Ramos (cell line): Measurements from ENCODE around the gene POLR3H.

Experiments used
- in situ Hi-C: fragments of 300-500 bp; cut with MboI; formaldehyde crosslinking; loops from one replicate; pipeline ENCODE4 v1.14.3; 2022; ENCODE audit warnings: low sequenced_read_pairs; ENCODE audit not compliant: unreplicated experiment

POLR3H gene

DNA sequence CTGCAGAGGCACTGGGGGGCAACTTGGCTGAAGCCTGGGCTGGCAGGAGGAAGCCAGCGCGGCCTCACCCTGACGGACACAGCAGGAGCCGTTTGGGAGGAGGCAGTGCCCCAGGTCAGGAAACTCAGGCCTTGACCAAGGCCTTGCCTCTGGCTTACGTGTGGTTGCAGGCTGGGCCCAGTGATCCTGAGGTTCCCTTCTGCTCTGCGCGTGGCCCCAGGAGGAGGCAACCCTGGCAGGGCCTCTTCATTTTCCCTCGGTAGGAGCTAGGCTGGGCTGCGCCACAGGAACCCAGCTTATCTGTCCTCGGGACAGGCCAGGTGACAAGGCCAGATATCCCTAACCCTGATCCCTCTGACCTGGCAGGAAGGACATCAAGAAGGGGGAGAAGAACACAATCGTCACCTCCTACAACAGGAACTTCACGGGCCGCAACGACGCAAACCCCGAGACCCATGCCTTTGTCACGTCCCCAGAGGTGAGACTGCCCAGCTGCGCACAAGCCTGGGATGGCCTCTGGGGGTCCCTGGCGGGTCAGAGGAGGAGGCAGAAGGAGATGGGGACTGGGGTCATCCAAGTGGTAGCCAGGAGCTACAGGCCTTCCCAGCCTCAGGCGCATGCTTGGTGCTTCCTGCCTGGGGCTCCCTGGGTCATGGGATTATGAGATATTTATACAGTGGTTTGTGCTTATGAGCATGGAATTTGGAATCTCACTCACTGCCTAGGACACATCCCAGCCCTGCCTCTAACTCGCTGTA is 20.6 kb downstream of the POLR3H start:
- in situ Hi-C loops = no loop called here

GRCh38 chr22:41522813-41523212 is 21.5 kb downstream of the POLR3H start:
- in situ Hi-C loops = no loop called here

DNA sequence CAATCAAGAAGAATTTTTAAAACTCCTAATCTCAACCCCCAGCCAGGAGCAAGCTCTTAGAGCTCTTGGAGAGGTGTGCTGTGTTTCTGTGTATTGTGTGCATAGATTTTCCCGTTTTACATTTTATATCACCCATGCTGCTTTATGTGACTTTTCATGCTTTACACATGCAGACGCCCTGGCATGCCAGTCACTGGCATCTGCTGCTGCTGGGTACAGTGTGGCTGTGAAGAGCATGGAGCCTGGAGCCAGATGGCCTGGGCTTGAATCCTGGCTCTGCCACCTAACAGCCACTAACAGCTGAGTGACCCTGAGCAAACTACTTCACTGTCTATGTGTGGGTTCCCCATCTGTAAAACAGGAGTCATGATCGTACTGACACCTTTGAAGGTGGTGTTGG is 23.1 kb downstream of the POLR3H start:
- in situ Hi-C loops = no loop called here

DNA sequence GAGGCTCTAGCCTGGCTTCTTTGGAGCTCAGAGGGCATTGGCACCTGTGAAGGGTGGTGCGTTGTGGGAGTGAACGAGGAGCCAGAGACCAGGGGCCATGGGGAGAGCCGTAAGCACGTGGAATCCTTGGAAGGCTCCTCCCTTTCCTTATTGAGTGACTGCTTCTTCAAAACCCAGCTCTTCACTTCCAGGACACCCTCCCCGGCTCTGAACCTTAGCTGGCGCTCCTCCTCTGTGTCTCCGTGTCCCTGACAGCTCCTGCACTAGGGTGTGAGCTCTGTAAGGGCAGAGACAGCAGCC is 26.3 kb downstream of the POLR3H start:
- in situ Hi-C loops = loop anchor here (5.0 kb wide), 1 partner anchor 116 kb away; no protein-coding TSS in a partner anchor

GRCh38 chr22:41517172-41518047 is 26.9 kb downstream of the POLR3H start:
- in situ Hi-C loops = loop anchor here (5.0 kb wide), 1 partner anchor 115 kb away; no protein-coding TSS in a partner anchor

DNA sequence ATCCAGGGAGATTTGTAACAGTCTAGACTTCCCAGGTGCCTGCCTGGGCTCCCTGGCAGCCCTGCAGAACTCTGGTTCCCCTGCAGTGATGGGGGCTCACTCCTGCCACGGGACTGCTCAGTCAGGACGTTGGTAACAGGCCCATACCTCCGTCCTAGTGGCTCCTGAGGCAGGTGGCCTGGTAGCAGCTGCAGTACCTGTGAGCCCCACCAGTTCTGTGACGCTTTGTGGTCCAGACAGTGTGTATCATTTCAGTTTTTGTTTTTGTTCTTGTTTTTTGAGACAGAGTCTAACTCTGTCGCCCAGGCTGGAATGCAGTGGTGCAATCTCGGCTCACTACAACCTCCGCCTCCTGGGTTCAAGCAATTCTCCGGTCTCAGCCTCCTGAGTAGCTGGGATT is 27.8 kb downstream of the POLR3H start:
- in situ Hi-C loops = loop anchor here (5.0 kb wide), 1 partner anchor 114 kb away; no protein-coding TSS in a partner anchor

GRCh38 chr22:41513391-41513790 is 30.9 kb downstream of the POLR3H start:
- in situ Hi-C loops = no loop called here

GRCh38 chr22:41512421-41513194 is 31.7 kb downstream of the POLR3H start:
- in situ Hi-C loops = no loop called here

- in situ Hi-C loops = no loop called here
Observed at GRCh38 chr22:41511521-41511968, 32.7 kb downstream of the POLR3H start.

DNA sequence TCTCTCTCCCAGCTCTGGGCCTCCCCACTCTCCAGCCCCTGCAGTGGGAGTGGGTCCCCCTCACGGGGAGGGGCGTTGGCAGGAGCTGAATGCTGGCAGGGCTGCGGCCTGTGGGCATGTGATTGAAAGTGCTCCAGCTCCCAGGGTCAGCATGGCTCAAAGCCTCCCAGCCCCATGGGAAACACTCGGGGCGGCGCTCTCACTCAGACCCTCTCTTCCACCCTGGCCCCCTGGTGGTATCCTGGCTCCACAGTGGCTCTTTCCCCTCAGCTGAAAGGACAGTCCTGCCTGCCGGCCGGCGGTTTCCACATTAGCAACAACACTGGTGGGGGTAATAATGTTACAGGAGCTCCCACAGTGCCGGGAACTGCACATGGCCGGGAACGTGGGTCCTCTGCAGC is 35.5 kb downstream of the POLR3H start:
- in situ Hi-C loops = no loop called here

- in situ Hi-C loops = no loop called here
Observed at GRCh38 chr22:41507330-41508063, 36.8 kb downstream of the POLR3H start.

GRCh38 chr22:41505511-41506220 is 38.6 kb downstream of the POLR3H start:
- in situ Hi-C loops = no loop called here

GRCh38 chr22:41504816-41505215 is 39.5 kb downstream of the POLR3H start:
- in situ Hi-C loops = no loop called here

GRCh38 chr22:41504397-41504796 is 39.9 kb downstream of the POLR3H start:
- in situ Hi-C loops = no loop called here

DNA sequence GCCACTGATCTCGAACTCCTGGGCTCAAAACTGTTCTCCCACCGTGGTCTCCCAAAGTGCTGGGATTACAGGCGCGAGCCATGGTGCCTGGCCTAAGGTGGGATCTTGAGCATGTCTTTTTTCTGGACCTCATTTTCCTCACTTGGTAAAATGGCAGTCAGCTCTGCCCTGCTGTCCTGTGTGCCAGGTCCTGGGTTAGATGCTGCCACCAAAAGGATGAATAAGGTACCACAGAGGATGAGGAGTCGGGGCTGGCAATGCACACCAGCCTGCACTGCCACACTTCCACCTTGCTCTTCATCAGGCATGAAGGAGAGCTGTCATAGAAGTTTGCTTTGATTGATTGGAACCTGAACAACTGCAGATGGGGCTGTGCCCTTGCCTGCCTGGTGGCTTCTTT is 43.1 kb downstream of the POLR3H start:
- in situ Hi-C loops = no loop called here

DNA sequence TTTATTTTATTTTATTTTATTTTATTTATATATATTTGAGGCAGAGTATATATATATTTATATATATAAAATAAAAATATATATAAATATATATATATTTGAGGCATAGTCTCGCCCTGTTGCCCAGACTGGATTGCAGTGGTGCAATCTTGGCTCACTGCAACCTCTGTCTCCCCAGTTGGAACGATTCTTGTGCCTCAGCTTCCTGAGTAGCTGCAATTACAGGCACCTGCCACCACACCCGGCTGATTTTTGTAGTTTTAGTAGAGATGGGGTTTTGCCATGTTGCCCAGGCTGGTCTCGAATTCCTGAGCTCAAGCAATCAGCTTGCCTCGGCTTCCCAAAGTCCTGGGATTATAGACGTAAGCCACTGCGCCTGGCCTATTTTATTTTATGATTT is 44.0 kb downstream of the POLR3H start:
- in situ Hi-C loops = no loop called here

- in situ Hi-C loops = no loop called here
Observed at GRCh38 chr22:41499624-41500280, 44.5 kb downstream of the POLR3H start.

DNA sequence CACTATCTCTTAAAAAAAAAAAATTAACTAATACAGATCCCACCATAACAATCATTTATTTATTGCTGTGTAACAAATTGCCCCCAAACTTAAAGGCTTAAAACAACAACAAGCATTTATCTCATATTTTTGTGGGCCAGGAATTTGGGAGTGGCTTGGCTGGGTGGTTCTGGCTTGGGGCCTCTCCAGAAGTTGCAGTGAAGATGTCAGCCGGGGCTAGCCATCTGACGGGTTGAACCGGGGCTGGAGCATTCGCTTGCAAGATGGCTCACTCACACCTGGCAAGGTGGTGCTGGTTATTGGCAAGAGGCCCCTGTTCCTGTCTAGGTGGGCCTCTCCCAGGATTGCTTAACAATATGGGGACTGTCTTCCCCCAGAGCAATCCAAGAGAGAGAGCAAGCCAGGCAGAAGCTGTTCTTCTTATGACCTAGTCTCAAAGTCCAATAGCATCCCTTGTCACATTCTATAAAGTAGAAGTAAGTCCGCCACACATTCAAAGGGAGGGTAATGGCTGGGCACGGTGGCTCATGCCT is 45.9 kb downstream of the POLR3H start:
- in situ Hi-C loops = no loop called here
